HG02678 (cell line): ENCODE results near the gene PTPRB.

Experiments used
- ATAC-seq: cut with Tn5 transposase; IDR thresholded peaks from one replicate; pipeline ENCODE4 v1.9.1; 2021; ENCODE audit warnings: mild to moderate bottlenecking, moderate library complexity; ENCODE audit not compliant: unreplicated experiment

PTPRB gene

DNA sequence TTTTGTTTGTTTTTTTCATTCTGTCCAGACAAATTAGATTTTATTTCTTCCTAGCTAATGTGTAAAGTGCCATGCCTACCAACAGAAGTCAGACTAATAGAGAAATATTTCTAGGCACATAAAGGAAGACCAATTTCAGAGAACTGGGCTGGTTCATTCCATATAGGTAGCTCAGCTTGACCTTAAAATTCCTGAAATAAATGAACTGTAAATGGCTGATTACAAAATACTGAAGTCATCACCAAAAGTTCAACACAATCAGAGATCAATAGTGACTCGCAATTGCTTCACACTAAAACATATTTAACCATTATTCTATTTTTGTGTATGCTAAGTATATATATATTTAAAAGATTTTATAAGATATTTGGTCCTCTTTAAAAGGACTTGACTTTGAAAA lies 34.2 kb downstream of the PTPRB start:
- ATAC-seq, result no peak

DNA sequence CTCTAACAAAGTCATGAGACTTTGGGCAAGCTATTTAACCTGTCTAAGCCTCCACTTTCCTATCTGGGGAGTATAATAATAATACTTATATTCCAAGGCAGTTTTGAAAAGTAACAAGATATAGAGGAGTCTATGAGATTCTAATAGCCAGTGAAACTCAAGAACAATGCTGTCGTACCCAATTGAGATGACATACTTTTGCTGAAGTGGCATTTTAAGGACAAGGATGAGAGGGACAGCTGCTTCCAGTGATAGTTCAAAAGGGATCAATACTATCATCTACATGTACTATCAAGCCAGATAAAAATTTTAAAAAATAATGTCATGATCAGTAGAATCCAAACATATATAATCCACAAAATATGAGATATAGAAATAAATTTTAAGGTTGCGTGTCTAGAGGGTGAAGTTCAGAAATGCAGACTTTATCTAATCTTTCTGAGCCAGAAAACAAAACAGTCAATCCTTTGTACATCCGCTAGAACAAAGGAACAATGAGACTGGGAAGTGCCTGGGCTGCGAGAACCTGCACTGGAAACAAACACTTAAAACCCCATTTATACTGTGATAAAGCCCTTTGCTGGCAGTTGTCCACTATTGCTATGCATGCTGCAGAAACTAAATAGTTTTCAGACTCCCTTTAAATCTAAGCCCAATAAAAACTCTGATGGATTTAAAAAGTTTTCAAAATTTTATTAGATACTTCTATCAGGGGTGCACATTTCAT lies 38.6 kb downstream of the PTPRB start:
- ATAC-seq, result no peak

DNA sequence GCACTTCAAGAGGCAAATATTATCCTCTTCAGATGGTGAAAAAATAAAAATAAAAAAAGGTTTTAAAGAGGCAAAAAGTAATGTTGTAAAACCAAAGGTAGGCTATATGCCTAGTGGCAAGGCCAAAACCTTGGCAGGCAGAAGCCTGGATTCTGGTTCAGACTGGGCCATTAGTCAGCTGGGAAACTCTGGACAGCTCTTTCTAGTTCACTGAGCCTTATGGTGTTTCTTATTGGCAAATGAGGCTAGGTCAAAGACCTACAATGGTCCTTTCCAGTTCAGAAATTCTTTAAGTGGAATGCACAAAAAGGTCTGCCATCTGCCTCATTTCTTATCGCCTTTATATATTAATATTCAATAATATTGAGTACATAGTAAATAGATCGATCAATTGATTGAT lies 44.6 kb downstream of the PTPRB start:
- ATAC-seq, result no peak

GRCh38 chr12:70590549-70591226 lies 46.5 kb downstream of the PTPRB start:
- ATAC-seq, result no peak

- ATAC-seq, result peak; percentile 94
Measured at GRCh38 chr12:70590051-70590450, 47.2 kb downstream of the PTPRB start.

DNA sequence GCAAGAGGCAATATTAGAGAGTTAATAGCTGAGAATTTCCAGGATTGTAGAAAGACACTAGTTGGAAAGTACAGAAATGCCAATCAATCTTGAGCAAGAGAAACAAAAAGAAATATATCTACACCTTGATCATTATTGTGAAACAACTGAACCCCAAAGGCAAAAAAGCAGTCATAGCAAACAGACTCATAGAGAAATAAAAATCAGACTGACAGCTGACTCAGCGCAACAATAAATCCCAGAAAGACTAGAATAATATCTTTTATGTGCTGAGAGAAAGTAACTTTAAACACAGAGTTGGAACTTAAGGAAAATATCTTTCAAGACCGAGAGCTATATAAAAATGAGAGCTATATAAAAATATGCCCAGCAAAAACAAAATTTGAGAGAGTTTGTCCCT lies 52.9 kb downstream of the PTPRB start:
- no peak for ATAC-seq

DNA sequence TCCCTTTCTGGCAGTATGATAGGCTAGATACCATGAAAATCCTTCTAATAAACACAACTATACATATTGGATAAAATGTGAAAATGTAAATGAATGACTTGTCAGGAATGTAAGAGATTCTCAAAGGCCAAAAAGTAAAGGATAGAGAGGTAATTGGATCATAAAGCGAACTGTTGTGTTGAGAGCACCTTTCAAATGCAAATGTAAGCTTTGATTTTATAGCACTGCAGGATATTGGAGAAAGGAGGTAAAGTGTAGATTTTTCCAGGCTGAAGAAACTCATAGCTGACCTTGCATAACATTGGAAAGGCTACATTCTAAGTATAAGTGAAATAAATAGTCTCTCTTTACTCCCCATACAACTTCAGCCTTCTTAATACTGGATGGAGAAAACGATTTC lies 54.0 kb downstream of the PTPRB start:
- ATAC-seq, result no peak

GRCh38 chr12:70581208-70581607 lies 56.0 kb downstream of the PTPRB start:
- no peak for ATAC-seq

- peak; percentile 12 for ATAC-seq
Measured at GRCh38 chr12:70577283-70577634, 60.0 kb downstream of the PTPRB start.

DNA sequence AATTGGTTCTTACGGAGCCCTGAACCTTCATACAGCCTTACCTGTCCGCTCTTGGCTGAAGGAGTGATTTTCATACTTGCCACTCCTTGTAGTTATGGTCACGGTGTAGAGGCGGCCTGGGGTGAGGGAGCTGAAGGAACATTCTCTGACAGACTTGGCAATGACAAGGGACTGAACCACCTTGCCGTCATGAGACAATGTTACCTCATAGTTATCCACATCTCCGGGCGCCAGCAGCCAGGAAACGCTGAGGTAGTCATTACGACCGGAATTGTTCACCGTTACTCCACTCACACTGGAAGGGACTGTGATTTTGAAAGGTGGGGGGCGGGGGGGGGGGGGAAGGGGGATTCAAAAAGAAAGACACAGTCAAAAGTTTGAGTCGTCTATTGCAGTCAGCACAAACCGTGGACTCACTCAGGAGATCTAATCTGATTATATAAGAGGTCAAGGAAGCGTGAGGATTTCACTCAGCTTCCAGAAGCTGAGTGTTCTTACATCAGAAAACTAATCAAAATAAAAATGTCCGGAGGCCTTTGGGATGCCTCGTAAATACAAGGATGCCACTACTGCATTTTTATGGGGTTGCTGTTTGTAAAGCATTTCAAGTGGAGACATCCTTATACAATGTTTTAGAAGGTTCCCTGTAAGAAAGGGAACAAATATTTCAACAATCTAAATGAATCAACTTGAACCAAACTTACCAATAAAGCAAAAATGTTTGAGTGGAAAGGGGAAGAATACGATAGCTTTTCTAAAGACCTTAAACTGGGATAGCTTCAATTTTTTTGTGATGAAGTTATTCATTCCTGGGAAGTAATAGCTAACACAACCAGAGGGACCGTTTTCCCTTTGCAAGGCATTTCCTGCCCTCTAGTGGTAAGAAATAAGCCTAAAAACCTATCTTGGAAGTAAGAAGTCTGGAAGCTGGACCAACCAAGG lies 60.6 kb downstream of the PTPRB start:
- peak; percentile 65 for ATAC-seq

DNA sequence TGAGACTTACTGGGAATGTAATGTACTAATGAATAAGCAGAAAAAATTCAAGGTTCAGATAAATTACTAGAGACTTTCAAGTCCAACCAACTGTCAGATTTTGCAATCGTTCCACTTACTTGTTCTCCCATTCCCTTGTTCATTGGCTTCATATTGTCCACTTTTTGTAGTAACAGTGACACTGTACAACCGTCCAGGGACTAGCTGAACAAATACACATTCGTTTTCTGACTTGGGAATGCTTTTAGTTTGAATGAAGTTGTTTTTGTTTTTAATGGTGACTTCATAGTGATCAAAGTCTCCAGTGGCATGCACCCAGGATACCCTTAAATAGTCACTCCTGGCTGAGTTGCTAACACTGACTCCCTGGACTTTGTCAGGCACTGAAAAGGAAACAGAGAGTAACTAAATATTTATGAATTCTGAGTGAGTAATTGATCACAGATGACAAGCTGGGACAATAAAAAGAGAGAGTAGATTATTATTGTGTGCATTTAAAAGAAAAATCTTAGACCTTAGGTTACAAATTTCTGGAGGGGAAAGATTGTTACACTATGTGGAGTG lies 65.4 kb downstream of the PTPRB start:
- ATAC-seq, result no peak

DNA sequence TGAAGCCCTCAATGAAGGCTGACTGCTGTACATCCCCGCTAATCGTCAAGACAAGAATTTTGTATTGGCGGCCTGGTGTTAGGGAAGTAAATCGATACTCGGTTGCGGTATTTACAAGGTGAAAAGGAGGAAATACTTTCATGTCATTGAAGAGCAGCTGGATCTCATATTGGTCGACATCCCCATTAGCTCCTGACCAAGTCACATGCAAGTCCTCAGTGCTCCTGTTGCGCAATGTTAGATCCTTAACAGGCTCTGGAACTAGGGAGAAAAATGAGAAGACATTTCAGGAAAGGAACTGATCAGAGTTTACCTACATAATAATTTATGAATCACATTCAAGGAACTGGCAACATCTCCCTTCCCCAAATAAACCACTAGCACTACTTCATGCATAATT lies 66.2 kb downstream of the PTPRB start:
- no peak for ATAC-seq

DNA sequence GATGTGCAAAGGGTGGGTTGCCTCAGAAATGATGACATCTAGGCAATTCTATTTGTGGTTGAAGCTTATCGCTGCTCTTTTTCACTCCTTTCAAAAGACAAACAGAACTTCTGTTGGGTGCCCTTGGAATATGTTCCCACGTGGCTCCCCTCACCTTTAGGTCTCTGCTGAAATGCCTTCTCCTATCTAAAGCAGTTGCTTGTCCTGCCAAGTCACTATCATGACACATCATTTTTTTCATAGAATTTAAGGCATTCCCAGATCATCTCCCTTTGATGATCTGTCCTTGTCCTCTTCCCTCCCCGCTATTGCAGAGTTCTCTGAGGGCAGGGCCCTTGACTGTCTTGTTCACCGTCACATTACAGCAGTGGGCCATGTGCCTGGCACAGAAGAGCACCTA lies 75.7 kb downstream of the PTPRB start:
- ATAC-seq, result no peak

GRCh38 chr12:70560671-70561070 lies 76.6 kb downstream of the PTPRB start:
- no peak for ATAC-seq

DNA sequence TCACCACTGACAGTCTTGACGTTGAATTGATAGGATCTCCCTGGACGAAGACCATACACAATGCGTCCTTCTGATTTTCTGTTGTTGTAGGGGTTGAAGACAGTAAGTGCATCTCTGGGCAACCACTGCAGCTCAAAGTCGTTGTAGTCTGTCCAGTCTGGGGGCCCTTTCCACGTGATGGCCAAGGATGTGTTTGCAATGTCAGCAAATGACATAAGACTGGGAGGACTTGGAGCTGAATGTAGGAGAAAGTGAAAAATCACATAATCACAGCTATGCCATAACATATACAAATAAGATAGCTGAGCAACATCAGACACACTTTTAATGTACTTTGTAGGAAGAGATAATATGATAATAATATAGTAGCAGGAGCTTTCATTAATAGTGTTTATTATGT lies 77.8 kb downstream of the PTPRB start:
- no peak for ATAC-seq

DNA sequence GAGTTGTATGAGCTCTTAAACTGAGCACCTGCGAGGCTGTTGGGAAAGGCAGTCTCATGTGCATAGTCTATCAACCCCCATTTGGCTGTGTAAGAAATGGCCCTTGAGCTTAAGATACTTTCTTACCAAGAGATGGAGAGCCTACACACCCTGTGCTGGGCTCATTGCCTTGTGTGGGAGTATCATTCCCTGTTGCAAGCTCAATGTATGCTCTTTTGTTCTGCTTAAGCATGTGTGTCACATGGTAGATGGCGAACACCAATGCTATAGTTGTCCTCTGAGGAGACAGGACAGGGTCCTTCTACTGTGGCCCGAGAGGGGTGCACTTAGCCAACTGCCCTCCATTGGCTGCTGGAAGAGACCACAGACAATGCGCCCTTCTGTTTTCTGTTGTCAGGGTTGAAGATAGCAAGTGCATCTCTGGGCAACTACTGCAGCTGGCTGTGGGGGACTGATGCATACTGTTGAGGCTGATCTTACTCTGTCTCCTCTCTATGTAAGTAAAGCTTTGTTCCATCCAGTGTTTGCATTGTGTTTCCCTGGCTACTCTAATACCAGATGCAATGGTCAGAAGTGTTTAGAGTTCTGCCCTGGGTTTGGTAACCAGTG lies 79.5 kb downstream of the PTPRB start:
- ATAC-seq, result no peak

DNA sequence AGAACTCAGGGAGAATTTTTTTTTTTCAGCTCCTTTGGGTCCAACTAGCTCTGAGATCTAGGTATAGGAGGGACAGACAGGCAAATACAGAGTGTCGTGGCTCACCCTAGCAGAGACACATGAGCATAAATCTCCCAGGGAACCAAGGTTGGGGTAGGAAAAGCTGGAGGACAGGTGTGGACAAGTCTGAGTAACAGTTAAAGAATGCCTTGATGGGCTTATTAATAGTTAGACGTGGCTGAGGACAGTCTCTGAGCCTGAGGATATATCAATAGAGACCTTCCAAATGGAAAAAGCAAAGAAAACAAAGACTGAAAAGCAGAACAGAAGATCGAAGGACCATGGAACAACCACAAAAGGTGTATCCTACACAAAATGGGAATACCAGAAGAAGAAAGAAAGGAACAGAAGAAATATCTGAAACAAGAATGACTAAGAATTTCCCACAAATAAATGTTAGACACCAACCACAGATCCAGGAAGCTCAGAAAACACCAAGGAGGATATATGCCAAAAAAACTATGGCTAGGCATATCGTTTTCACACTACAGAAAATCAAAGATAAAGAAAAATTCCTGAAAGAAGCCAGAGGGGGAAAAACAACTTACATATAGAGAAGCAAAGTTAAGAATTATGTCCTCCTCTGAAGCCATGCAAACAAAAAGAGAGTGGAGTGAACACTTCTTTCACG lies 80.9 kb downstream of the PTPRB start:
- ATAC-seq, result no peak

- no peak for ATAC-seq
Measured at GRCh38 chr12:70555081-70555480, 82.1 kb downstream of the PTPRB start.

GRCh38 chr12:70553391-70553859 lies 83.8 kb downstream of the PTPRB start:
- ATAC-seq, result no peak

DNA sequence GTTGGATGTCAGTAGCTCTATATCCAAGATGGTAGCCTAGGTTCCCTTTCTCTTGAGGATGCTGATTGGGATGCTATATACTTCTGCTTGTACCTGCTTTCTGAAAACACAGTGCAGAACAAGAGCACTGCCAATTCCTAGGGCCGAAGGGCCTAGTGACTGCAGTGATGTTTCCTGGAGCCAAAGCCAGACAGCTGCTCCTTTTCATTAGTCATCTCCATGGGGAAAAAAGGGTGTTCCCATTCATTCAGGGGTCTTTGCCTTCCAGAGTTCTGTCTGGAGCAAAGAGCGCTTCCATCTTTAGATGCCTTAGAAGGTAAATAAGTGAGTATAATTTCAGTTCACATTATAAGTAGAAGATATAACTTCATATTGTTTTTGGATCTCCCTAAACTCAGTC lies 85.5 kb downstream of the PTPRB start:
- no peak for ATAC-seq
